ENCODE results near the gene MEX3D.

DNA sequence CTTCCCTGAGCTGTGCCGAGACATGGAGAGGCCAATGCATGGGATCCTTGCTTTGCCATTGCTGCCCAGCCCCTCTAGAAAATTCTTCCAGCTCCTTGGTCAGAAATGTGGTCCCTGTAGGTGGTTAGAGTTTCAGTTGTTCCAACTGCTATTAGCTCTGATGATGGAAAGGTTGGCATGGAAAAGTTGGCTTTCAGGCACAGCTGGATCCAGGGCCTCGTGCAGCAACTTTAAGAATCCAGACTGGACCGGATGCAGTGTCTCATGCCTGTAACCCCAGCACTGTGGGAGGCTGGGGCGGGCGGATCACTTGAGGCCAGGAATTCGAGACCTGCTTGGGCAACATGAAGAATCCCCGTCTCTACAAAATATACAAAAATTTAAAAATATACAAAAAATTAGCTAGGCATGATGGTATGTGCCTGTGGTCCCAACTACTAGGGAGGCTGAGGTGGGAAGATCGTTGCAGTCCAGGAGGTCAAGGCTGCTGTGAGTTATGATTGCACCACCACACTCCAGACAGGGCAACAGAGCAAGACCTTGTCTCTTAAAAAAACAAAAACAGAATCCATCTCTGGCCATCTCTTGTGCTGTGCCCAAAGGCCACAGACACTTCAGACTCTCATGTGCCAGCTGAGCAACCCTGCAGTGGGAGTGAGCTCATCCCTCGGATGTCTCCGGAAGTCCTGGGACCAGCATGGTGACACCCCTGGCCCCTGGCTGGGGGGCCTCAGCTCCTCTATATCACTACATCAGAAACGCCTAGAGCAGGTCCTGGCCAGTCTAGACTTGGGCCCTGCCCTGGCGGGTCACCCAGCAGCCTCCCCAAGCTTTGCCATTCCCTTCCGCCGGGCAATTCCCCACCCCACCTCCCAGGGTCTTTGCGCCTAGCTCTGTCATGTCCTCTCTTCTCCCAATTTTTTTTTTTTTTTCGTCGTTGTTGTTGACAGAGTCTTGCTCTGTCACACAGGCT, 16.8 kb downstream of the MEX3D start:
- TF ChIP-seq POLR2A (IDR thresholded peaks at IDR 0.05), result no peak
- TF ChIP-seq, protein P1, sequence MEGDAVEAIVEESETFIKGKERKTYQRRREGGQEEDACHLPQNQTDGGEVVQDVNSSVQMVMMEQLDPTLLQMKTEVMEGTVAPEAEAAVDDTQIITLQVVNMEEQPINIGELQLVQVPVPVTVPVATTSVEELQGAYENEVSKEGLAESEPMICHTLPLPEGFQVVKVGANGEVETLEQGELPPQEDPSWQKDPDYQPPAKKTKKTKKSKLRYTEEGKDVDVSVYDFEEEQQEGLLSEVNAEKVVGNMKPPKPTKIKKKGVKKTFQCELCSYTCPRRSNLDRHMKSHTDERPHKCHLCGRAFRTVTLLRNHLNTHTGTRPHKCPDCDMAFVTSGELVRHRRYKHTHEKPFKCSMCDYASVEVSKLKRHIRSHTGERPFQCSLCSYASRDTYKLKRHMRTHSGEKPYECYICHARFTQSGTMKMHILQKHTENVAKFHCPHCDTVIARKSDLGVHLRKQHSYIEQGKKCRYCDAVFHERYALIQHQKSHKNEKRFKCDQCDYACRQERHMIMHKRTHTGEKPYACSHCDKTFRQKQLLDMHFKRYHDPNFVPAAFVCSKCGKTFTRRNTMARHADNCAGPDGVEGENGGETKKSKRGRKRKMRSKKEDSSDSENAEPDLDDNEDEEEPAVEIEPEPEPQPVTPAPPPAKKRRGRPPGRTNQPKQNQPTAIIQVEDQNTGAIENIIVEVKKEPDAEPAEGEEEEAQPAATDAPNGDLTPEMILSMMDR (IDR thresholded peaks at IDR 0.05 in 4 of 5, conservative IDR thresholded peaks at IDR 0.05 in 1 of 5), result no peak
